H4 (cell line): ENCODE data around the gene RANBP2. TPM values are rescaled to one million over a fixed set of nuclear protein-coding genes. Genes with fewer than 3 reads are reported as not detected.

Experiments
- DNase-seq: peaks from one replicate; pipeline ENCODE4 v3.0.0-alpha.2; 2015; ENCODE audit warnings: low spot score
- total RNA-seq: library from RNA; depleted of rRNA; stranded (reverse); fragments of >200 nt; shearing (Covaris generic); gene quantifications from 2 replicates; pipeline ENCODE4 v1.2.3, GENCODE V29; 2014; rRNA removed

The RANBP2 gene
- total RNA-seq, 1 experiment from 2014 or later = 25.4 TPM

- no peak for DNase-seq
Measured at GRCh38 chr2:108835040-108835439, 115.8 kb downstream of the RANBP2 start.

Other genes with a start within 250 kb of the RANBP2 start
- 31.6 and 50.6 TPM in 2 replicates for gene LIMS1, start 185.0 kb upstream of the RANBP2 start, total RNA-seq
- gene CCDC138, start 67.3 kb downstream of the RANBP2 start, total RNA-seq = 8.8 and 10.7 TPM in 2 replicates